K562 (cell line): Measurements from ENCODE around the gene SLFNL1.

Experiments used
- NEUROD1 ChIP-seq: fragments of 150-350 bp; IDR thresholded peaks from 2 replicates; pipeline ENCODE4 v1.6.1; 2014; ENCODE audit warnings: borderline replicate concordance, low read length, low read depth; ENCODE audit not compliant: partially characterized antibody
- ZNF324 ChIP-seq: fragments of 250-450 bp; sonication (Bioruptor Pico); IDR thresholded peaks from 2 replicates; pipeline ENCODE4 v1.4.0; 2020; ENCODE audit warnings: mild to moderate bottlenecking

- TF ChIP-seq NEUROD1 (no peak), ZNF324 (CRISPR knock-in tag) (no peak)
Measured at GRCh38 chr1:41015281-41015896, 6.1 kb downstream of the SLFNL1 start.
